GM19452 (cell line): ENCODE measurements around the gene PEX11G.

Source experiments
- ATAC-seq: cut with Tn5 transposase; IDR thresholded peaks from one replicate; pipeline ENCODE4 v1.9.1; 2021; ENCODE audit not compliant: unreplicated experiment

The PEX11G gene

DNA sequence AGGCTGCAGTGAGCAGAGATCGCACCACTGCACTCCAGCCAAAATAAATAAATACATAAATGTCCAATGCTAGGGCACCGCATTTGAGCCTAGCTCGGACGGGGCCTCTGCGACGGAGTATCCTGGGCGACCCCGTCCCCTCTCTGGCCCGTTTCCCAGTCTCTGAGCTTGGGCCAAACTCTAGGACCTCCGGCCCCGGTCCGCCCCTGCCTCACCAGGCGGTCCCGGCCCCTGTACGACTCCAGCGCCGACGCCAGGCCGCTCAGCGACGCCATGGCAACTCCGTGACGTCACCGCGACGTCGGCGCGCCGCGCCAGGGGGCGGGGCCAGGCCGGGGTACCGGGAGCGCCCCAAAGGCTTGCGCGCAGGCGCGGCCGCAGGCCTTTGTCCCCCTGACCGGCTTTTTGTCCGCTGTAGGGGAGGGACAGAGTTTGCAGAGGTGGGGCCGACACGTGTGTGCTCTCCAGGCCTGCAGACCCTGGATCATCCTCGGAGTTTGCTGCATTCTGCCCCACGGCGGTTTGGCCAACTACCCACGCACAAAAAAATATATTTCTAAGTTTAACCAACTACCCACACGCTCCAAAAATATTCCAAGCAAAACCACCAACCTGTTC, at the start of gene PEX11G:
Gene PEX11G (minus strand): TSS at position 300 of the 618 bp plus-strand sequence. CDS start 25 bp downstream, at position 275.
- peak; percentile 70 for ATAC-seq

DNA sequence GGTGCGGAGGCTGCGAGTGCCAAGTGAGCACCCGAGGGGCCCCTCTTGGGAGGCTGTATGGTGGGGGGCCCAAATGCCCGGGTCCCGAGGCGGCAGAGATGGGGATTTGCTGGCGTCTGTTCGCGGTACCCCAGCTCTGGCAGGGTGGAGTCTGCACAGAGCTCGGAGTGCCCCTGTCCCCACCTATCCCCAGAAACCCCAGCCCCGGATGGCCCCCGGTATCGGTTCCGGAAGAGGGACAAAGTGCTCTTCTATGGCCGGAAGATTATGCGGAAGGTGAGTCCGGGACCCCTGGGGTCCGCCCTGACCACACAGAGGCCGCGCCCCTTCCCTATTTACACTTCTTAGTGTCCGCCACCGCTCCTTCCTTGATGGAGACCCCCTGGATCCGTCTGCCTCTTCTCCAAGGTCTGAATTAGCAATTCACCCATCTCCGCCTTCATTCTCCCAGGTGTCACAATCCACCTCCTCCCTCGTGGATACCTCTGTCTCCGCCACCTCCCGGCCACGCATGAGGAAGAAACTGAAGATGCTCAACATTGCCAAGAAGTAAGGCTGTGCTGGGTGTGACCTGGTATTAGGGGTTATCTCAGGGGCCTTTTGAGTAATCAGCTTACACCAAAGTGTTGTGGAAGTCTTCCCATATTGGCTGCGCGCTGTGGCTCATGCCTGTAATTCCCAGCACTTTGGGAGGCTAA, 47.3 kb upstream of the PEX11G start:
- ATAC-seq: no peak

DNA sequence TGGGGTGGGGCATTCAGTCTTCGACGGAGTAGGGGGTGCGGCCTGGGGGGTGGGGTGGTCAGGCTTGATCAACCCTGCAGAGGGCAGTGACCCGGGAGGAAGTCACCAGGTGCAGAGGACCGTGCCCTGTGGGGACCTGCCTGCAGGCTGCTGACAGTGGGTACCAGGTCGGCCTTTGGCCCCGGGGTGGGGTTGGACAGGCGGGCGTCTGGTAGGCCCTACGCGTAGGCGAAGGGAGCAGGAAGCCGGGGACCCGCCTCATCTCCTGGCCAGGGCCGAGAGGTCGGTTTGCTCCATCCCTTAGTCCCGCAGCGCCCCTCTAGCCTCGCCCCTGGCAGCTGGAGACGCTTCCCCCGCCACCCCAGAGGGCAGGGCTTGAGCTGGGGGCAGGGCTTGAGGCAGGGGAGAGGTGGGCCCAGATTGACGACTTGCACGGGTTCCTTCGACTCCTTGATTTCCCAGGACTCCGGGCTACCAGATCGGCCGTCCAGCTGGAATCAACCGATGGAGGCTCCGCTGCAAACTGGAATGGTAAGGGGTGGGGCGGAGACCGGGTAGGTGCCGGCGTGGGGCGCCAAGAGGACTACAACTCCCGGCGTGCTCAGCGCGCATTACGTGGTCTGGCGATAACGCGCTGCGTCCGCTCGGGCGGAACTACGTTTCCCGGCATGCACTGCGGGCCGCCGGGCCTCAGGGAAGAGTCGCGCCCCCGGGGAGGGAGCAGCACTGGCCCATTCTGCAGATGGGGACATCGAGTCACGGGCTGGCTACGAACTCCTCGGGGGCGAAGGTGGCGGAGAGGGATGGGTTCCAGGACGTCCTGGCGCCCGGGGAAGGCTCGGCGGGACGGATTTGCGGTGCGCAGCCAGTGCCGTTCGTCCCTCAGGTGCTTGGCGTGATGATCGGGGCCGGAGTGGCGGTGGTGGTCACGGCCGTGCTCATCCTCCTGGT, 46.5 kb upstream of the PEX11G start, which contains the start of gene PNPLA6:
Gene PNPLA6 (plus strand): TSS at position 671 of the 951 bp plus-strand sequence. CDS start 72 bp downstream, at position 743.
- ATAC-seq: peak; percentile 69

DNA sequence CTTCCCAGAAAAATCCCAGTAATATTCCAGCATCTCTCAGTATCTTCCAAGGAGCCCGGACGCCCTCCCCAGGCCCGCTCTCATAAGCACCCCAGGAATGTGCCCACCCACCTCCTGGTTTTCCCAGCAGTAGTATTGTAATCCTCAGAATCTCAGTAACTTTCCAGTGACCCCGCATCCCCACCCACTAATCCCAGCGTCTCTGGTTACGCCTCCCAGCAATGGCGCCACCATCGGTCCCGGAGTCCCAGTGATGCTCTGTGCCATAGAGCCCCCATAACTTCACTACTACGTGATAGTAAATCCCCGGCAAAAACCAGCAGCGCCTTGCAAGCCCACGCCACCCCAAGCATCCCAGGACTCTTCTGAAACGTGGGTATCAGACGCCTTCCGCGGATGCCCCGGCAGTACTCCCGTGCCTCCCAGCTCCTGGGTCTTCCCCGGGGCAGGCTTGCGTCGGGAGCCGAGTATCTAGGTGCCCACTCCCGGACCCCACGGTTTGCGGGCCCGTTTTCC, 45.8 kb upstream of the PEX11G start:
- no peak for ATAC-seq

DNA sequence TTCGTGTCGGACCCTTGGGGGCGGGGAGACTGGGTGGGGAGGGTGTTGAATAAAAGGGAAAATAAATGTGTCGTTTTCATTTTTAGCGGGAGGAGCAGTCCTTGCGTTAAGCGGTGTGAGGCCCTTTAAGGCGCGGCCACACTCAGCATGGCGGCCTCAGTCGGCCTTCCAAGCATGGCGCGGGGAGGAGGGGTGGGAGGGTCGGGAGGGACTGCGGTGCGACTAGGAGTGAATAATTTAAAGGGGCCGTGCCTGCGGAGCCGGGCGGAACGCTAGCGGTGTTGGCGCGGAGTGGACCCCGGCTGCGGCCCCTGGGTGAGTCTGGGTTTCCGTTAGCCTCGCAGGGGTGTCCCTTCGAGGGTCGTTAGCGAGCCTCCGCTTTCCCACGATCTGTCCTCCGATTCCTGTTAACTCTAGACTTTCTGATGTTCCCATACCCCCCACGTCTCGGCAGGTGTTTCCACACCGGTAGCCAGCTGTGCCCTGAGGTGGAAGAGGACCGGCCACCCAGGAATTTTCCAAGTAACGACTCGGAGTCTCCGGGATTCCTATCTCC, 45.2 kb upstream of the PEX11G start:
- peak; percentile 47 for ATAC-seq

DNA sequence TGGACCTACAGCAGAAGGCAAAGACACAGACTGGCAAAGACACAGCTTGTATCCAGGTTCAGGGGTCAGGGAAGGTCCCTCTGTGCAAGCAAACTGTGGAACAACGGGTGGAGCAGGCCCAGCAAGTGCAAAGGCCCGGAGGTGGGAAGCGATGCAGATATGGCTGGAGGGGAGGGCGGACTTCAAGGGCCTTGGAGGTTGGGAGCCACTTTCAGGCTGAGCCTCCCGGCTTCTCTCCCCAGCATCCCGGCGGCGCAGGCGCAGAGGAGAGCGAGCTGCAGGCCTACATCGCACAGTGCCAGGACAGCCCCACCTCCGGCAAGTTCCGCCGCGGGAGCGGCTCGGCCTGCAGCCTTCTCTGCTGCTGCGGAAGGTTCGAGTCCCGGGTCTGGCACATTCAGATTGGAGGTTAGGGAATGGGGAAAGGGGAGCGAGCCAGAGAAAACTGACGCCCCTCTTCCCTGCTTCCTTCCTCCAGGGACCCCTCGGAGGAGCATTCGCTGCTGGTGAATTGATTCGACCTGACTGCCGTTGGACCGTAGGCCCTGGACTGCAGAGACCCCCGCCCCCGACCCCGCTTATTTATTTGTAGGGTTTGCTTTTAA, 44.5 kb upstream of the PEX11G start:
- no peak for ATAC-seq

DNA sequence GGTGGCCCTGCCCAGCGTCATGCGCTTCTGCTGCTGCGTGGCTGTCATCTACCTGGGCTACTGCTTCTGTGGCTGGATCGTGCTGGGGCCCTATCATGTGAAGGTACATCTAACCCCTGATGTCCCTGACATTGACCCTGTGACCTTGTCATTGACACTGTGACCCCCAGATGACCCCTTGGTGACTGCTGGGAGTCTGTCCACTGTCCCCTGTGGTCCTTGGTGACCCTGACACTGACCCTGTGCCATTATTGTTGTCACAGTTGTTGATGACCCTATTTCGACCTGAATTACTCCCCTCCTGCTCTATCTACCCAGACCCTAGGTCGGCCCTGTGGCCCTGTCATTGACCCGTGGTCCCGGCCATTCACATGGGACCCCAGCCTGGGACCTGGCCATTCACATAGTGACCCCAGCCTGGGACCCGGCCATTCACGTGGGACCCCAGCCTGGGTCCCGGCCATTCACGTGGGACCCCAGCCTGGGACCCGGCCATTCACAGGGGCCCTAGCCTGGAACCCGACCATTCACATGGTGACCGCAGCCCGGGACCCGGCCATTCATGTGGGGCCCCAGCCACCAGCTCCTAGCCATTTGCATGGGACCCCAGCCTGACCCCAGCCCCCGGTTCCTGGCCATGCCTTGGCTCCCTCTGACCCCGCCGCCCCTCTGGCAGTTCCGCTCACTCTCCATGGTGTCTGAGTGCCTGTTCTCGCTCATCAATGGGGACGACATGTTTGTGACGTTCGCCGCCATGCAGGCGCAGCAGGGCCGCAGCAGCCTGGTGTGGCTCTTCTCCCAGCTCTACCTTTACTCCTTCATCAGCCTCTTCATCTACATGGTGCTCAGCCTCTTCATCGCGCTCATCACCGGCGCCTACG, 41.0 kb upstream of the PEX11G start:
- no peak for ATAC-seq

DNA sequence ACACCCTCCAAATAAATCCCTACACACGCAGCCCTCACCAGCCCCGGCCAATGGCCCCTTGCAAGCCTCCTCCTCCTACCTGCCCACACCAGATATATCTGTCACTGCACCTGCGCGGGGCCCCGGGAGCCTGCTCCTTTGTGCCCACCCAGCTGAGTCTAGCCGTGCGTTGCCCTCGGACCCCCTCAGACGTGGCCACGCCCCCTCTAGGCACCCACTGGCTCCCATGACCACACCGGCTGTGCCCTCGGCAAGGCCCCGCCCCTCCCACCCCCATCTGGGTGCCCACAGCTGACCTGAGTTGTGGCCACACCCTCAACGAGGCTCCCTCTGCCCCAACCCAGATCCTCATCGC, 40.4 kb upstream of the PEX11G start:
- ATAC-seq: no peak

DNA sequence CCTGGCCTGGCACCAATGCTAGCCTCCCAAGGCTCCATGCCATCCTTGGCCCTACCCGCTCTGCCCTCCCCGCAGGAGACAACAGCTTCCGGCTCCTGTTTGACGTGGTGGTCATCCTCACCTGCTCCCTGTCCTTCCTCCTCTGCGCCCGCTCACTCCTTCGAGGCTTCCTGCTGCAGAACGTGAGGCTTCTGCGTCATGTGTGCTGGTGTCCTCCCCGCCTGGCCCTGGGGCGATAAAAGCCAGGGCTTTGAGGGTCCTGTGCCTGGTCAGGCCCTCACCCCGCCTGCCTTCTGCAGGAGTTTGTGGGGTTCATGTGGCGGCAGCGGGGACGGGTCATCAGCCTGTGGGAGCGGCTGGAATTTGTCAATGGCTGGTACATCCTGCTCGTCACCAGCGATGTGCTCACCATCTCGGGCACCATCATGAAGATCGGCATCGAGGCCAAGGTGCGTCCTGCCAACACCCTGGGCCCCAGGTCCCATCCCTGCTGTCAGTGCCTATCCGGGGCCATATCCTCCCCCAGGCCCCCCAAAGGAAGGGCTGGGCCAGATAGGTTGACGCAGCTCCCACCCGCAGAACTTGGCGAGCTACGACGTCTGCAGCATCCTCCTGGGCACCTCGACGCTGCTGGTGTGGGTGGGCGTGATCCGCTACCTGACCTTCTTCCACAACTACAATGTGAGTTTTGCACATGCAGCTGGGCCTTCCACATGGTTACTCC, 39.8 kb upstream of the PEX11G start:
- ATAC-seq: no peak

DNA sequence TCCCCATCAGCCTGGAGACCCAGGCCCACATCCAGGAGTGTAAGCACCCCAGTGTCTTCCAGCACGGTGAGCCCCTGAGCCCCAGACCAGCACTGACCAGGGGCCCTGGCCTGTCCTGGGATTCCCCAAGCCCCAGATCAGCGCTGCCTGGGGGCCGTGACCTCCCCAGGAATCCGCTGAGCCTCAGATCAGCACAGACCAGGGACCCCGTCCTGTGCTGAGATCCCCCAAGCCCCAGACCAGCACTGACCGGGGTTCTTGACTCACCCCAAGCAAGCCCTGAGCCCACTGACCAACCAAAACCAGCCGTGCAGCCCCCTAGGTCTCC, 39.3 kb upstream of the PEX11G start:
- ATAC-seq: no peak

DNA sequence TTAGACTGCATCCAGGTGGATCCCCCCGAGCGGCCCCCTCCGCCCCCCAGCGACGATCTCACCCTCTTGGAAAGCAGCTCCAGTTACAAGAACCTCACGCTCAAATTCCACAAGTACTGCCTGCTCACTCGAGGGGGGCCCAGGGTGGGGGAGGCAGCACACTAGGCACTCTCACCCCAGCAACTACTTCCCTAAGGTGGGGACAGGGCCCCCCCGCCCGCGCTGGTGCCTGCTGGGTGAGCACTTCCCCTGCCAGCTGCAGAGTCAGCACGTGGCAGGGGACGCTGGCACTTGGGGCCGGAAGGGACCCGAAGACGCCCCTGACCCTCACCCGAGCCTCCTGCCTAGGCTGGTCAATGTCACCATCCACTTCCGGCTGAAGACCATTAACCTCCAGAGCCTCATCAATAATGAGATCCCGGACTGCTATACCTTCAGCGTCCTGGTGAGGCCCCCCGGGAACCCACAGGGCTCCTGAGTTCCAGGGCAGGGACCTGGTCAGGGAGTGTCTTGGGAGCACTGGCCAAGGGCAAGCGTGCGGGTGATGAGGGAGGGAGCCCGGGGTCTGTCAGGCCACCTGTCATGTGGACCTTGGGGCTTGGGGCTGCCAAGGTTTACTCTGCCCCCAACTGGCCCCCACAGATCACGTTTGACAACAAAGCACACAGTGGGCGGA, 38.8 kb upstream of the PEX11G start:
- no peak for ATAC-seq

DNA sequence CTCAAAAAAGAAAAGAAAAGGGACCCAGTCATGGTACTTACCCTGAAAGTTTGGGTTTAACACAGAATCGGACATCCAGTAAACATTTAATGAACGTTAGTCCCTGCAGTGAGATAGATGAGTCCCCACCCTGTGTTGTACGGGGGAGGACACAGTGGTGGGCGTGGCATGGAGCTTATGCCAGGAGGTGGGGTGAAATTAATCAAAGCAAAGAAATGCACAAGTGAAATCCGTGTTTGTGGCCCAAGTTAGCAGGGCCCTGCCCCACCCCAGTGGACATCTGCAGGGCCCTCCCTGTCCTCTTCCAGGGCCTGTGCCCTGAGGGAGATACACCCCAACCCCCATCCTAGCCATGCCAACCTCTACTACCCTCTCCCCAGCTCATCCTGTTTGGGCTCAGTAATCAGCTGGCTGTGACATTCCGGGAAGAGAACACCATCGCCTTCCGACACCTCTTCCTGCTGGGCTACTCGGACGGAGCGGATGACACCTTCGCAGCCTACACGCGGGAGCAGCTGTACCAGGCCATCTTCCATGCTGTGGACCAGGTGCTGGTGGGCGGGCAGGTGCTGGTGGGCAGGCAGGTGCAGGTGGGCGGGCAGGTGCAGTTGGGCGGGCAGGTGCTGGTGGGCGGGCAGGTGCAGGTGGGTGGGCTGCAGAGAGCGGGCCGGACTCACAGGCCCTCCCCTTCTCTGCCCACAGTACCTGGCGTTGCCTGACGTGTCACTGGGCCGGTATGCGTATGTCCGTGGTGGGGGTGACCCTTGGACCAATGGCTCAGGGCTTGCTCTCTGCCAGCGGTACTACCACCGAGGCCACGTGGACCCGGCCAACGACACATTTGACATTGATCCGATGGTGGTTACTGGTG, 37.5 kb upstream of the PEX11G start:
- ATAC-seq: no peak

DNA sequence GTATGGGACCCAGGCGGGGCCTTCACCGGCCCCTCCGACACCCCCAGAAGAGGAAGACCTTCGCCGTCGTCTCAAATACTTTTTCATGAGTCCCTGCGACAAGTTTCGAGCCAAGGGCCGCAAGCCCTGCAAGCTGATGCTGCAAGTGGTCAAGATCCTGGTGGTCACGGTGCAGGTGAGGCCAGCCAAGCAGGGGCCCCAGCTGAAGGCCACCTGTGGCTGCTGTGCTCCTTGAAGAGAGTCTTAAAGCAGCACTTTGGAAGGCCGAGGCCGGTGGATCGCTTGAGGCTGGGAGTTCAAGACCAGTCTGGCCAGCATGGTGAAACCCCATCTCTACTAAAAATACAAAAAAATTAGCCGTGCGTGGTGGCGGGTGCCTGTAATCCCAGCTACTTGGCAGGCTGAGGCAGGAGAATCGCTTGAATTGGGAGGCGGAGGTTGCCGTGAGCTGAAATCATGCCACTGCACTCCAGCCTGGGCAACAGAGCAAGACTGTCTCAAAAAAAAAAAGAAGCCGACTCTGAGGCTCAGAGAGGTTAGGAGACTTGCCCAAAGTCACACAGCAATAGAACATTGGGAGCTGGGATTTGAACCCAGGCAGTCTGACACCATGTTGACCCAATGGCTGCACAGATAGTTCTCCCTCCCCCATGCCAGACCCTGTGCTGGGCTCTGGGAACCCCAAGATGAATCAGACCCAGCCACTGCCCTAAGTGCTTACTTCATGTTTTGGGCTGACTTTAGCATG, 36.3 kb upstream of the PEX11G start:
- ATAC-seq: no peak

DNA sequence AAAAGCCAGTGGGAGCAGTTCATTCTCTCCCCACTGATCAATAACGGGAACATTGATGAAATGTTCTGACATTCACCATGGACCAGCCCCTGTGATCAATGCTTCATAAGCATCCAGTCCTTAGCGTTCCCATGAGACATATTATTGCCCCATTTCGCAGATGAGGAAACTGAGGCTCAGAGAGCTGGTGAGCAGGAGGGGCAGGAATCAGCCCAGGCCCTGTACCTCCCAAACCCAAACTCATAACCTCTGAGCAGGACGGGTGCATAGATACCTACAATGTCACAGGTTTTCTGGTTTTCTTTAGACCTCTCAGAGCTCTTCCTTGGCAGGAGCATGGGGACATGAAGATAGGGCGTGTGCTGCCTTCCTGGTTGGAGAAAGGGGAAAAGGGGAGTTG, 35.7 kb upstream of the PEX11G start:
- ATAC-seq: no peak

DNA sequence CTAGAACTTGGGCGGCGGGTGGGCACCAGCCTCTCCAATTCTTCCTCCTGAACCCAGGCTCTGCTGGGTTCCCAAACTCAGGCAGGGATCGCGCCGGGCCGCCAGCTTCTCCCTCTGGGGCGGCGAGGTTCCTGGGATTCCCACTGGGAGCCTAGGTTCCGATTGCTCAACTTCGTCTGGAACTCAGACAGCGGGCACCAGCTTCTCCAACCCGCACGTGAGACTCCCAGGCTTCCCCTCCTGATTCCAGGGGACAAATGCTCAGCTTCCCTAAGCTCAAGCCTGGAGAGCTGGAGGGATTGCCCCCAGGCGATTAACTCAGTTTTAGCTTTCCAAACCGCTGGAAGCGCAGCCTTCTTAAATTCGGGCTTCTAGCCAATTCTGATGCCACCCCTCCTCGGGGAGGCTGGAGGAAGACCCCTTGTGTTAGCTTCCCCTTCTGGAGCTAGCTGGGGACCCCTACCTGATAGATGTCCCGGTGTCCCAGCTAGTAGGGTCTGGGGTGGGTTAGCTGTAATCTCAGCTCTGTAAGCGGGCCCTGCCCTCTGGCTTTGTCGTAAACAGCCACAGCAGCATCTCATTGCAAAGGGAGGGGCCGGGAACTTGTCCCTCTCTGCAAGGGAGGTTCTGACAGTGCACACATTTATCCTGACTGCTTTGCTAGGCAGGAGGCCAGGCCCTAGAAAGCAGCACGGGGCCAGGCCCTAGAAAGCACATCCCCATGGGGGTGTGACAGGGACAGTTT, 34.3 kb upstream of the PEX11G start:
- ATAC-seq: no peak
